ENCODE measurements around the gene ARPC4. TPM values are rescaled to one million over a fixed set of nuclear protein-coding genes. Genes with fewer than 3 reads are reported as not detected.

Gene ARPC4
- total and polyA plus RNA-seq, 11 donors: 30.0 to 151 (median 79.7) TPM

- no peak overlapping the region for H3K27ac ChIP-seq
- intact Hi-C loops (cut with DNase I): loop anchor here in 2 of 10 donors (5.0 to 10.0 kb wide), 2 partner anchors 88 to 241 kb away; no protein-coding TSS in a partner anchor
- no peak overlapping the region for H3K4me3 ChIP-seq
- TF ChIP-seq, protein P1, sequence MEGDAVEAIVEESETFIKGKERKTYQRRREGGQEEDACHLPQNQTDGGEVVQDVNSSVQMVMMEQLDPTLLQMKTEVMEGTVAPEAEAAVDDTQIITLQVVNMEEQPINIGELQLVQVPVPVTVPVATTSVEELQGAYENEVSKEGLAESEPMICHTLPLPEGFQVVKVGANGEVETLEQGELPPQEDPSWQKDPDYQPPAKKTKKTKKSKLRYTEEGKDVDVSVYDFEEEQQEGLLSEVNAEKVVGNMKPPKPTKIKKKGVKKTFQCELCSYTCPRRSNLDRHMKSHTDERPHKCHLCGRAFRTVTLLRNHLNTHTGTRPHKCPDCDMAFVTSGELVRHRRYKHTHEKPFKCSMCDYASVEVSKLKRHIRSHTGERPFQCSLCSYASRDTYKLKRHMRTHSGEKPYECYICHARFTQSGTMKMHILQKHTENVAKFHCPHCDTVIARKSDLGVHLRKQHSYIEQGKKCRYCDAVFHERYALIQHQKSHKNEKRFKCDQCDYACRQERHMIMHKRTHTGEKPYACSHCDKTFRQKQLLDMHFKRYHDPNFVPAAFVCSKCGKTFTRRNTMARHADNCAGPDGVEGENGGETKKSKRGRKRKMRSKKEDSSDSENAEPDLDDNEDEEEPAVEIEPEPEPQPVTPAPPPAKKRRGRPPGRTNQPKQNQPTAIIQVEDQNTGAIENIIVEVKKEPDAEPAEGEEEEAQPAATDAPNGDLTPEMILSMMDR (IDR thresholded peaks at IDR 0.05): no peak
- TF ChIP-seq POLR2A (IDR thresholded peaks at IDR 0.05): no peak
- H3K9me3 ChIP-seq: no peaks in the 10 kb centered on the region
- no peak for DNase-seq
- H3K36me3 ChIP-seq: peaks cover 0 to 83% (median 77%) of the 10 kb centered on the region in 9 donors
- 91 to 94% (median 93%) methylated on average over 7 to 12 of the region's 12 CpGs for WGBS, 4 donors
- no peak for ATAC-seq
- peaks cover 0 to 13% (median 9%) of the 10 kb centered on the region in 12 donors for H3K4me1 ChIP-seq
- no peaks in the 10 kb centered on the region for H3K27me3 ChIP-seq
Observed at GRCh38 chr3:9745521-9745920, 47.4 kb upstream of the ARPC4 start.

DNA sequence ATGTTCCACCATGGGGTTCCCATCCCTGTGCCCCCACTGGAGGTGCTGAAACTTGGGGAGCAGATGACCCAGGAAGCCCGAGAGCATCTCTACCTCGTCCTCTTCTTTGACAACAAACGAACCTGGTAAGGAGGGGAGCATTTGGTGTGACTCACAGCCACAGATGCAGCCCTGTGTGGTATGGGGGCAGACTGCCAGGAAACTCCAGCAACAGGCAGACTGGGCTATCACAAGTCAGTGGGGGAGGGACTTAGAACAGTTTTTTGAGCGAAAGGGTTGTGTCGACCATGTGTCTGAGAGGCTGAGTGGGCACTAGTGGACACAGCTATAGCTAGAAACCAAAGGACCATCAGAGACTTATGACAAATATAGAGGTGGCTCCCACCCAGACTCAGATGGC lies 46.6 kb upstream of the ARPC4 start:
- H3K4me3 ChIP-seq: no peak overlapping the region
- H3K36me3 ChIP-seq: peaks cover 0 to 79% (median 71%) of the 10 kb centered on the region in 9 donors
- intact Hi-C loops (cut with DNase I): loop anchor here in 2 of 10 donors (5.0 to 10.0 kb wide), 2 partner anchors 89 to 242 kb away; no protein-coding TSS in a partner anchor
- H3K27ac ChIP-seq: no peak overlapping the region
- no peak for DNase-seq
- TF ChIP-seq, protein P1 (IDR thresholded peaks at IDR 0.05): no peak
- no peak for TF ChIP-seq POLR2A (IDR thresholded peaks at IDR 0.05)
- H3K4me1 ChIP-seq: peaks cover 4 to 21% (median 16%) of the 10 kb centered on the region in 12 donors
- no peaks in the 10 kb centered on the region for H3K27me3 ChIP-seq
- no peak for ATAC-seq
- WGBS, 4 donors: 64 to 77% (median 72%) methylated on average over 5 of the region's 5 CpGs
- no peaks in the 10 kb centered on the region for H3K9me3 ChIP-seq

DNA sequence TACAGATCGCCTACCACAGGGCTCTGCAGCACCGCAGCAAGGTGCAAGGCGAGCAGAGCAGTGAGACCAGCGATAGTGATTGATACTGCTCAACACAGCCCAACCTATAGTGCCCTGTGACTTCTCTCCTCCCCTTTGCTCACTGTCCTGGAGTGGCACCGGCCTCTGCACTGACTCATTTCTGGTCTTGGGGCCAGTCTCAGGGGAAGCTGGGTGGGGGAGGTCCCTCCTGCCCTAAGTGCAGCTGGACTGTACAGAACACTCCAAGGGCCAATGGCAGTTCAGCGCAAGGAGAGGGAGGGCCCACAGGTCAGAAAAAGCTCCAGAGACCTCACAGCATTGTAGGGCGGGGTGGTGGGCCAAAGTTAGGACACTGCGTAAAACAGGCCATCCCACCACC lies 45.6 kb upstream of the ARPC4 start:
- Histone ChIP-seq H3K4me3 (no peak overlapping the region), H3K36me3 (peaks cover 0 to 78% (median 70%) of the 10 kb centered on the region in 9 donors), H3K4me1 (peaks cover 4 to 26% (median 18%) of the 10 kb centered on the region in 12 donors), H3K9me3 (no peaks in the 10 kb centered on the region), H3K27ac (no peak overlapping the region), H3K27me3 (no peaks in the 10 kb centered on the region)
- intact Hi-C loops (cut with DNase I): loop anchor here in 2 of 10 donors (5.0 to 10.0 kb wide), 2 partner anchors 90 to 242 kb away; no protein-coding TSS in a partner anchor
- DNase-seq (no peak), ATAC-seq (no peak)
- 93 to 94% (median 93%) methylated on average over 4 to 8 of the region's 8 CpGs for WGBS, 4 donors
- TF ChIP-seq POLR2A (IDR thresholded peaks at IDR 0.05): no peak
- TF ChIP-seq, protein P1 (IDR thresholded peaks at IDR 0.05): no peak

- H3K4me1 ChIP-seq: peaks cover 4 to 26% (median 18%) of the 10 kb centered on the region in 12 donors
- H3K36me3 ChIP-seq: peaks cover 0 to 77% (median 70%) of the 10 kb centered on the region in 9 donors
- intact Hi-C loops (cut with DNase I): loop anchor here in 2 of 10 donors (5.0 to 10.0 kb wide), 2 partner anchors 91 to 243 kb away; no protein-coding TSS in a partner anchor
- no peaks in the 10 kb centered on the region for H3K9me3 ChIP-seq
- WGBS, 4 donors: 92 to 97% (median 95%) methylated on average over 2 of the region's 2 CpGs
- TF ChIP-seq, protein P1 (IDR thresholded peaks at IDR 0.05): no peak
- no peak for TF ChIP-seq POLR2A (IDR thresholded peaks at IDR 0.05)
- H3K4me3 ChIP-seq: no peak overlapping the region
- no peaks in the 10 kb centered on the region for H3K27me3 ChIP-seq
- no peak overlapping the region for H3K27ac ChIP-seq
- no peak for DNase-seq
- no peak for ATAC-seq
Observed at GRCh38 chr3:9748031-9748430, 44.9 kb upstream of the ARPC4 start.

Measured in heart left ventricle (tissue), 16 donors.